ENCODE results near the gene METTL23. TPM values are rescaled to one million over a fixed set of nuclear protein-coding genes. Genes with fewer than 3 reads are reported as not detected.

The METTL23 gene
- total and polyA plus RNA-seq, 2 of the 8 experiments (the other 6 are each of a cell fraction or from before 2014, with no cell fraction given) = 36.1 to 60.2 TPM

DNA sequence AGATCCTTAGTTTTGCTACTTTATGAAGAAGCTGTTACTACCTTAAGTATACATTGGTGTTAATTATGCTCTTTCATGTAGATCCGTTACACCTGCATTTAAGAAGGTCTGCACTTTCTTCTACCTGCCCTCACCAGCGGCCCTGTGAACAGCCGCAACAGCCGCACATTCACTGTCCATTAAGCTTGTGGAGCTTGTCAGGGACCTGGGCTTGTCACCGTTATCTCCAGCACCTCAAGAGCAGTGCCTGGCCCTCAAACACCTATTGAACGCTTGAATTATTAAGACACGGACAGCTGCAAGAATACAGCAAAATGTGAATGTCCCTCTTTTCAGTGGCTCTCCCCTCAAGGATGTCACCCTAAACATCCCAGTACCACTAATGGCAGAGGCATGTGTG is 12.9 kb upstream of the METTL23 start:
- Histone ChIP-seq H3K9me3 (ENCODE audit: insufficient read depth in 2 of 2, low read depth in 1 of 2, low read length in 1 of 2) (no peaks in the 10 kb centered on the region), H3K79me1 (ENCODE audit: low read depth, low read length) (peaks cover under 1% of the 10 kb centered on the region; the same call in 1 of the 2 replicates), H2BK12ac (ENCODE audit: low read depth, low read length) (no peak overlapping the region), H3K36me3 (ENCODE audit: control insufficient read depth in 2 of 4, insufficient read depth in 4 of 4, low read length in 3 of 4) (peaks cover 0 to 24% (median 14%) of the 10 kb centered on the region in 4 experiments; a peak in 5 of 8 replicates), H2AFZ (ENCODE audit: low read length) (no peak overlapping the region), H2BK15ac (ENCODE audit: low read length) (no peak overlapping the region), H3K4me1 (replicated peaks in 1 of 4; ENCODE audit: control insufficient read depth in 3 of 4, insufficient read depth in 4 of 4, low read length in 3 of 4) (peaks cover 4 to 18% (median 15%) of the 10 kb centered on the region in 4 experiments), H4K91ac (replicated peaks; ENCODE audit: insufficient read length, low read length) (no peak overlapping the region), H3K18ac (ENCODE audit: extremely low read depth, low read length) (no peak overlapping the region), H3K9ac (replicated peaks in 1 of 4; ENCODE audit: extremely low read depth in 1 of 4, low read depth in 3 of 4, low read length in 3 of 4) (no peak overlapping the region), H3K14ac (ENCODE audit: insufficient read length) (no peak overlapping the region), H4K5ac (ENCODE audit: insufficient read length, low read depth, low read length) (no peak overlapping the region), H3K79me2 (ENCODE audit: control insufficient read depth in 1 of 2, insufficient read depth in 2 of 2, low read length in 2 of 2) (no peaks in the 10 kb centered on the region), H3K23ac (ENCODE audit: insufficient read length) (no peak overlapping the region), H3K27me3 (replicated peaks in 1 of 4; ENCODE audit: control insufficient read depth in 3 of 4, extremely low read depth in 1 of 4, insufficient read depth in 3 of 4, low read length in 3 of 4) (peaks cover 2 to 15% (median 14%) of the 10 kb centered on the region in 4 experiments), H3K56ac (replicated peaks; ENCODE audit: insufficient read length, low read depth, low read length) (no peak overlapping the region), H3K4me3 (ENCODE audit: extremely low read depth in 1 of 4, insufficient read depth in 2 of 4, low read depth in 3 of 4, low read length in 4 of 4) (no peak overlapping the region), H2BK20ac (ENCODE audit: low read length) (no peak overlapping the region), H2AK5ac (ENCODE audit: low read depth, low read length) (no peak overlapping the region), H3K23me2 (ENCODE audit: low read depth, low read length) (peaks cover 11% of the 10 kb centered on the region; the same call in 1 of the 2 replicates), H3K4ac (replicated peaks; ENCODE audit: insufficient read length, low read depth, low read length) (no peak overlapping the region), H3K27ac (ENCODE audit: low read depth, low read length) (no peak overlapping the region), H4K8ac (ENCODE audit: extremely low read depth, insufficient read depth, low read length) (no peak overlapping the region), H4K20me1 (replicated peaks in 1 of 2; ENCODE audit: control insufficient read depth in 1 of 2, insufficient read depth in 2 of 2, low read length in 2 of 2) (peaks cover 0 to 5% of the 10 kb centered on the region in 2 experiments), H2BK120ac (replicated peaks; ENCODE audit: low read depth, low read length) (no peak overlapping the region), H3K4me2 (ENCODE audit: insufficient read depth in 1 of 2, low read depth in 2 of 2, low read length in 2 of 2) (no peak overlapping the region), H2BK5ac (ENCODE audit: low read depth, low read length) (no peak overlapping the region)
- WGBS, 2 experiments (ENCODE audit: extremely low coverage in 1 of 2, insufficient coverage in 1 of 2, insufficient read length in 1 of 2, insufficient replicate concordance in 2 of 2, low coverage in 1 of 2, low lambda C conversion rate in 2 of 2, missing lambda C conversion rate in 1 of 2) = 94% methylated on average over 7 of the region's 7 CpGs; no CpG with 5 or more reads in 1 of the 2 experiments
- DNase-seq (ENCODE audit: low read depth in 1 of 2, low spot score in 2 of 2) (no peak), FAIRE-seq (no peak)
- POLR2A ChIA-PET (ENCODE audit: partially characterized antibody) = interaction anchor here (0.9 to 1.5 kb wide), 5 partner anchors 14 to 156 kb away, joined by 4 to 7 read pairs (median 5); partner anchors contain the start of gene SRSF2
- CTCF ChIA-PET (ENCODE audit: partially characterized antibody) = interaction anchor here (0.7 to 10.2 kb wide), 32 partner anchors 8 to 400 kb away, joined by 3 to 155 read pairs (median 4); partner anchors contain the start of gene AANAT
- TF ChIP-seq TBP (IDR thresholded peaks at IDR 0.05; ENCODE audit: low read depth, low read length) (no peak), CEBPB (IDR thresholded peaks at IDR 0.05; ENCODE audit: low read depth, low read length) (no peak), KDM4A (IDR thresholded peaks at IDR 0.05; ENCODE audit: low read depth, low read length, severe bottlenecking) (no peak), EZH2 (IDR thresholded peaks at IDR 0.05; ENCODE audit: low read depth, low read length, severe bottlenecking) (no peak), SP4 (IDR thresholded peaks at IDR 0.05; ENCODE audit: low read length) (no peak), CBX8 (IDR thresholded peaks at IDR 0.05; ENCODE audit: borderline replicate concordance, low read depth, low read length) (no peak)
